Neutrophil (primary cell): ENCODE data around the gene TDRD10.

ENCODE experiments used
- H3K27ac ChIP-seq: fragments of 200-600 bp; sonication (generic); 2 replicates; pipeline ENCODE4 v1.5.1; 2016; ENCODE audit warnings: mild to moderate bottlenecking, moderate library complexity
- H3K27me3 ChIP-seq: fragments of 200-600 bp; sonication (generic); 2 replicates; pipeline ENCODE4 v1.6.0; 2016; ENCODE audit warnings: mild to moderate bottlenecking
- H3K36me3 ChIP-seq: fragments of 200-600 bp; sonication (generic); 2 replicates; pipeline ENCODE4 v1.5.1; 2017
- H3K4me1 ChIP-seq, 2 experiments: fragments of 200-600 bp in 1 of 2; sonication (generic) in 1 of 2; 1 replicate in 1 of 2; 2 replicates in 1 of 2; pipeline versions ENCODE4 v1.5.1 to v1.6.1; 2013 to 2016; ENCODE audit warnings: low read depth in 1 of 2, low read length in 1 of 2, mild to moderate bottlenecking in 1 of 2, moderate library complexity in 1 of 2; ENCODE audit not compliant: control insufficient read depth in 1 of 2, insufficient read depth in 1 of 2
- H3K4me3 ChIP-seq, 2 experiments: fragments of 200-600 bp in 1 of 2; sonication (generic) in 1 of 2; 1 replicate in 1 of 2; 2 replicates in 1 of 2; pipeline ENCODE4 v1.5.1; 2013 to 2016; ENCODE audit warnings: low read depth in 1 of 2, low read length in 1 of 2, mild to moderate bottlenecking in 1 of 2, moderate library complexity in 1 of 2
- H3K9me3 ChIP-seq: fragments of 200-600 bp; sonication (generic); 2 replicates; pipeline ENCODE4 v1.5.1; 2016
- CTCF ChIP-seq: fragments of 200-600 bp; sonication (generic); IDR thresholded peaks from 2 replicates; pipeline ENCODE4 v1.5.1; 2016; ENCODE audit warnings: antibody characterized with exemption

TDRD10 gene

GRCh38 chr1:154474802-154475201 lies 27.2 kb upstream of the TDRD10 start:
- no peaks in the 10 kb centered on the region for H3K27me3 ChIP-seq
- no peak overlapping the region for H3K4me3 ChIP-seq
- H3K27ac ChIP-seq = peak overlapping the region; percentile 50
- H3K9me3 ChIP-seq = no peaks in the 10 kb centered on the region
- H3K36me3 ChIP-seq = peaks cover 4% of the 10 kb centered on the region
- no peak for TF ChIP-seq CTCF
- peaks cover 29 to 52% of the 10 kb centered on the region in 2 experiments for H3K4me1 ChIP-seq

DNA sequence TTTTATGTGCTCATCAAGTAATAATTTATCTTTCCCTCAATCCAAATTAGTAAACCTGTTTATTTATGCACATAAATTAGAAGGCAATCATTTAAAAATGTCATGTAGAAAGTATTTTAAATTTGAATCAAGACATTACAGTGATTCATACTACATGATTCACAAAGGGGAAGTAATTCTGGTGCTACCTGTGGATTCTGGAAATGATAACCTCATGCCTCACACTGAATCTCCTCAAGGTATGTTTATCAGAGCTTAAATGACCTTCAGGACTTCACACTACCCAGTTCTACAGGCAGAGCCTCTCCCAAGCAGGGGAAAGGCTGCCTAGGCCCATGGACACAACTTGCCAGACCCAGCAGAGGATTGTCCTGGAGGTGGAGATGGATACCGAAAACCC lies 25.2 kb upstream of the TDRD10 start:
- H3K27ac ChIP-seq = peak overlapping the region; percentile 13
- no peak for TF ChIP-seq CTCF
- H3K36me3 ChIP-seq = no peaks in the 10 kb centered on the region
- H3K9me3 ChIP-seq = no peaks in the 10 kb centered on the region
- peaks cover 21 to 44% of the 10 kb centered on the region in 2 experiments for H3K4me1 ChIP-seq
- no peaks in the 10 kb centered on the region for H3K27me3 ChIP-seq
- no peak overlapping the region for H3K4me3 ChIP-seq

DNA sequence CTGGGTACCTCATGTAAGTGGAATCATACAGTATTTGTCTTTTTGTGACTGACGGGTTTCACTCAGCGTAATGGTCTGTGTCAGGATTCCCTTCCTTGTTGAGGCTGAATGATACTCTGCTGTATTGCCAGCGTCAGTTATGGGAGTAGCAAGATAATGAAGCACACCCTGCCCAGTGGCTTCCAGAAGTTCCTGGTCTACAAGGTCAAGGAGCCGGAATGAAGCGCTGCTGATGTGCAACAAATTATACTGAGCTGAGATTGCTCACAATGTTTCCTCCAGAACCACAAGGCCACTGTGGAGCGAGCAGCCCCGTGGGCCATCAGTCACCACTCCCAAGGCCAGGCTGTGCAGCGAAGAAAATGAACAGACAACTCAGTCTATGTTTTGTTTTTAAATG lies 24.0 kb upstream of the TDRD10 start:
- Histone ChIP-seq H3K4me1 (peaks cover 21 to 43% of the 10 kb centered on the region in 2 experiments), H3K9me3 (no peaks in the 10 kb centered on the region), H3K36me3 (no peaks in the 10 kb centered on the region), H3K4me3 (no peak overlapping the region), H3K27ac (peak overlapping the region; percentile 63), H3K27me3 (no peaks in the 10 kb centered on the region)
- TF ChIP-seq CTCF = no peak

DNA sequence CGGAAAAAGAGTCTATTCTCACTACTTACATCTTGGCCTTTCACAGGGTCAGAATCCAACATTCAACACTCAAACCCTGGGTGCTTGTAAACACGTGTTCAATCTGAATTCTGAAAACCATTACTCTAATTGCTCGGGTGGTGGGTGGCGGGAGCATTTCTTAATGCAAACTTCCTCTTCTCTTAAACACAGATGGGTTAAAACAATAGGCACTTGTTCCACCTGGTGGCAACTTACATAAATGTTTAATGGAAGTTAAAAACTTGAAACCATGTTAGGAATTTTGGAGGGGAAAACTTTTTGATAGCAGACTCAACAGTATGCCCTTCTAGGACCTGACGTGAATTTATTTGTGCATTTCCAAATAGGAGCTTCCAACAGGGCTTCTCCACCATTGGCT lies 23.4 kb upstream of the TDRD10 start:
- Histone ChIP-seq H3K4me1 (peaks cover 21 to 43% of the 10 kb centered on the region in 2 experiments), H3K4me3 (no peak overlapping the region), H3K36me3 (no peaks in the 10 kb centered on the region), H3K27me3 (no peaks in the 10 kb centered on the region), H3K9me3 (no peaks in the 10 kb centered on the region), H3K27ac (peak overlapping the region; percentile 63)
- TF ChIP-seq CTCF = peak; percentile 52

DNA sequence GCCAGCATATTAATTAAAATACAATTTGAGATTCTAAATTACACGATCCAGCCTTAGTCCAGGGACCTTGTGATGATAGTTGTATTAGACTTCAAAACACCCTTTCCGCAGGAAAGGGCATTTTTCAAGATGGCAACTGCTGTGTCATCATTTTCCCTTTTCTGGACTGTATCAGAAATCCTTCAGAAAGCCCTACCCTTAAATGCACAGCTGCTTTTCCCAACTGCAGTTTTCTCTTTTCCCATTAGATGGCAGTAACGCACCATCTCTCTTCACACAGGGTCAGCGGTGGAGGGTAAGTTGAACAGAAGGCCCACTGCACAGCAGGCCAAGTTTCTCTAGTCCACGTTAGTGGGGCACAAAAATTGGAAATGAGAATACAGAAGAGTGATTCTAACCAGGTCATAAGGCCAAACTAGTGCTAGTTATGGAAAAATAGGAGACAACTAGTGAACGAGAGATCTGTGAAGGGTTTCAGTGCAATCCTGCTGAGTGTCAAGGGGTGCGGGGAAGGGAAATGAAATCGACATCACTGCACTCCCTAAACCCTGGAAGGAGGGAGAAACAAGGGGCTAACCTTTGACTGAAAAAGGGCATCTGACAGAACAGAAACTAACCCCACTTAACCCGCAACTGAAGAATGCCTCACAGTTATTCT lies 22.1 kb upstream of the TDRD10 start:
- TF ChIP-seq CTCF = peak; percentile 88
- Histone ChIP-seq H3K4me1 (peaks cover 24 to 40% of the 10 kb centered on the region in 2 experiments), H3K36me3 (no peaks in the 10 kb centered on the region), H3K4me3 (no peak overlapping the region), H3K27me3 (no peaks in the 10 kb centered on the region), H3K27ac (no peak overlapping the region), H3K9me3 (no peaks in the 10 kb centered on the region)
